HG03442 (cell line): ENCODE results near the gene OR9Q2.
"Not testable (repeated sequence)": the region's sequence is repeated elsewhere in the genome, so short reads cannot be mapped to it uniquely, and the experiment has no call there.

ENCODE experiments used
- ATAC-seq: cut with Tn5 transposase; IDR thresholded peaks from one replicate; pipeline ENCODE4 v1.9.1; 2021; ENCODE audit warnings: mild to moderate bottlenecking, moderate library complexity; ENCODE audit not compliant: unreplicated experiment

Gene OR9Q2, protein sequence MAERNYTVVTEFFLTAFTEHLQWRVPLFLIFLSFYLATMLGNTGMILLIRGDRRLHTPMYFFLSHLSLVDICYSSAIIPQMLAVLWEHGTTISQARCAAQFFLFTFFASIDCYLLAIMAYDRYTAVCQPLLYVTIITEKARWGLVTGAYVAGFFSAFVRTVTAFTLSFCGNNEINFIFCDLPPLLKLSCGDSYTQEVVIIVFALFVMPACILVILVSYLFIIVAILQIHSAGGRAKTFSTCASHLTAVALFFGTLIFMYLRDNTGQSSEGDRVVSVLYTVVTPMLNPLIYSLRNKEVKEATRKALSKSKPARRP

GRCh38 chr11:58188770-58189169 lies at the start of gene OR9Q2:
OR9Q2 (plus strand) TSS chr11:58189070; CDS start chr11:58190491, 1,421 bp downstream.
- ATAC-seq = no peak

DNA sequence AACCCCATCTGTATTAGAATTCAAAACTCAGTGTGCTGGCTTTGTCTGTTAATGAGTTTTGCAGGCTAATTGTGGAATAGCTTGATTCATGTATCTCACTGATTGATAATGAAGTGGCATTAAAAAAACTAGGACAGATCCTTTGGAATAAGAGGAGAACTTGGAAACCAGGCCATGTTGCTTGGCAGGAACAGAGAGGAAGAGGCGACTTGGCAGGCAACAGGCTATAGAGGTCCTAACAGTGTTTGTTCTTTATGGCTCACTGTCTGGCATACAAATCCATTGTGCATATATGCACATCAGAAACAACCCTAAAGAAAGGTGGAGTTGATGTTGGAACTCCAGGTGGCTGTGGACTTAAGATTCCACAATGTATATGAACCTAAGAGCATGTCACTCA lies 46.1 kb upstream of the OR9Q2 start:
- ATAC-seq = no peak

- ATAC-seq = no peak
Measured at GRCh38 chr11:58152781-58153180, 36.1 kb upstream of the OR9Q2 start.

GRCh38 chr11:58164389-58164788 lies 24.5 kb upstream of the OR9Q2 start:
- ATAC-seq = no peak

DNA sequence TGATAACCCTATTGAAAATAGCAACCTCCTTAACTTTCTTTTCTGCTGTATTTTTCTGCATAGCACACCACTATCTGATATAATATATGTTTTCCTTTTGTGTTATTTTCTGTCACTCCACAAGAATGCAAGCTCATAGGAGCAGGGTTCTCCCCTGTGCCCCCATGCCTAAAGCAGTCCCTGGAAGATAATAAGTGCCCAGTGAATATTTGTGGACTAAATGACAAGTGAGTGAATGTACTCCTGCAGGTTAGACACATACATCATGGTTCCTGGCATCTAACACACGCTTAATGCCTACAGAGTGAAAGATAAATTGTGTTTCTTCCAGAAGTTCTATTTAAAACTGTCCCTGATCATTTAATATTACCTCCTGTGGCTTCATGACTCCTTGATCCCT lies 23.9 kb upstream of the OR9Q2 start:
- no peak for ATAC-seq

- ATAC-seq = no peak
Measured at GRCh38 chr11:58165504-58166106, 23.3 kb upstream of the OR9Q2 start.

GRCh38 chr11:58177409-58178054 lies 11.3 kb upstream of the OR9Q2 start:
- ATAC-seq = no peak

- no peak for ATAC-seq
Measured at GRCh38 chr11:58178444-58178843, 10.4 kb upstream of the OR9Q2 start.

GRCh38 chr11:58179648-58180047 lies 9.2 kb upstream of the OR9Q2 start:
- no peak for ATAC-seq

DNA sequence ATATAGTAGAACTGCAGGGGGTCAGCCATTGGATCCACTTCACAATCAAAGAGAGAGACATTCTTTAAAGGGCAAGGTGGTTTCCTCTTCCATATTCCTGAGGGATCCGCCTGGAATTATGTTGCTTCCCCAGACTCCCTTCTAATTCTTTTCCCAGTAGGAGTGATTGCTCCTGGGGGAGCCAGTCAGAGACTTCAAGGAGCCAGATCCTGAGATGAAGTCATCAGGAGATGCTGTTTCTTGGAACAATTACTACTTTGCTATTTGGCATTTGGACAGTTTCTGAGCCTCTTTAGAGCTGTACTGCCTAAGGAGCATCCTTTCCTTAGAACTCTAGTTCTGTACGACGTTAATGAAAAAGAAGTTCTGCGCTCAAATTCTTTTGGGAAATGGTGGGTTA lies 1.9 kb upstream of the OR9Q2 start:
- ATAC-seq = no peak

DNA sequence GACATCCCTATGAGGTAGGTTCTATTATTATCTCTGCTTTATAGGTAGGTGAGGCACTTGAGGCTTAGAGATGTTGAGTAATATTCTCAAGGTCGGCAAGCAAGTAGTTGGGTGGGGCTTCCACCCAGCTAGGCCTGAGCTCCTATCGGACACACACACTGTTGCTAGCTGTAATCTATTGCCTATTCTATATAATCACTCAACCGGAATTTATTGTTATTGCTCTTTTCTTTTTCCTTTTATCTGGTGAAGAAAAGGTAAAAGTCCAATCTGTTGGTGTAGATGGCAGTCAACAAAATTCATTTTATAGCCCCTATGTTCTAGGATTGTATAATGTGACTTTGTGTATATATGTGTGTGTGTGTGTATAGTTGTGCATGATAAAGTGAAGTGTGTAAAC lies 3.4 kb downstream of the OR9Q2 start:
- no peak for ATAC-seq

- ATAC-seq = no peak
Measured at GRCh38 chr11:58193391-58193790, 4.5 kb downstream of the OR9Q2 start.

- no peak for ATAC-seq
Measured at GRCh38 chr11:58195939-58196338, 7.1 kb downstream of the OR9Q2 start.

DNA sequence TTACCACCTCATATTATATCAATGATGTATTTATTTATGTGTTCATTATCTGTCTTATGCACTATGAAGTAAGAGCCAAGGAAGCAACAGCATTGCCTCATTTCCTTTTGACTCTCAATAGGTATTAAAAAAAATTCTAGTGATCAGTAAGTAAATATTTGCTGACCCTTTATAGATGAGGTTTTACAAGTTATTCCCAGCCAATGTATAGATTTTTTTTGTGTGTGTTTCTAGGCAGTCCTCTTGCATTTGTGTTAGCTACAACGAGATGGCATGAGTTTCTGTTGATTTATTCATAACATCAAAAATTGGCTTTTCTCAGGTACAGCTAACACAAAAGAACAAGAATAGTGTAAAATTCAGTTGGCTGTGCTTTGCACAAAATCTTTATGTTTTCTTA lies 10.4 kb downstream of the OR9Q2 start:
- ATAC-seq = no peak

DNA sequence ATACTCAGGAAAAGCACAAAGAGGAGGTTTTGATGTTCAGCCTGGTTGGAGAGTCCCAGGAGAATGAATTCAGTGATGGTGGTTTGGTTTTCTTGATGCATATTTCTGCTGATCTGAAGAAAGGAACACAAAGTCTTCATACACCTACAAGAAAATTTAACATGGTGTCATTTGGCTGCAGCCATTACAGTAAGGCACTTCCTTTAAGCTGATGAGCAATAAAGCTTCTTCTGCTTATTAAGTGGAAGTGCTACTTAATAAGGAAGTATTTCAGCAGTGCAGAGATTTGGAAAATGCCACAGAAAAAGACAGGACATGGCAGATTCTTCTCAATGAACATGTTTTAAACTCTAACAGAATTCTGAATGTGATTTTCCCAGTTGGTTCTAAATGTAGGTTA lies 15.2 kb downstream of the OR9Q2 start, which contains the start of gene OR1S2:
Gene OR1S2, minus strand, starts transcription at position 101 of the 400 bp plus-strand sequence. Its CDS starts 0 bp downstream, at position 101.
- no peak for ATAC-seq

GRCh38 chr11:58212420-58212819 lies 23.6 kb downstream of the OR9Q2 start, which contains the start of gene OR1S1:
OR1S1 (plus strand) TSS chr11:58212720.
- ATAC-seq = not testable (repeated sequence)

DNA sequence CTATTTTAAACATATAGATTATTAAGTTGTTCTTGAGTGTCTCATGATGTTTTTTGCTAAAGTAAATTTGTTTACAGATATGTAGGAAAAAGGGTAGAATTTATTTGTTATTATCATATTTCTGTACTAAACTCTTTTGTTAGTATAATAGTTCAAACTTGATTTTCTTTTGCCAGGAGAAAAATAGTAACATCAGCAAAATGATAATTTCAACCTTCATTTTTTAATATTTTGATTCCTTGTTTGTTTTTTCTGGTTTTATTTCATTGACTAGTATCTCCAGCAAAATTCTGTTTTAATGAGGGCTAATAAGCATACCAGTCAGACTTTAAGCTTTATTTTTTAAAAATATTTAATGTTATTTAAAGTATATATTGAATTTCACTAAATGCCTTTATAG lies 27.6 kb downstream of the OR9Q2 start:
- no peak for ATAC-seq

DNA sequence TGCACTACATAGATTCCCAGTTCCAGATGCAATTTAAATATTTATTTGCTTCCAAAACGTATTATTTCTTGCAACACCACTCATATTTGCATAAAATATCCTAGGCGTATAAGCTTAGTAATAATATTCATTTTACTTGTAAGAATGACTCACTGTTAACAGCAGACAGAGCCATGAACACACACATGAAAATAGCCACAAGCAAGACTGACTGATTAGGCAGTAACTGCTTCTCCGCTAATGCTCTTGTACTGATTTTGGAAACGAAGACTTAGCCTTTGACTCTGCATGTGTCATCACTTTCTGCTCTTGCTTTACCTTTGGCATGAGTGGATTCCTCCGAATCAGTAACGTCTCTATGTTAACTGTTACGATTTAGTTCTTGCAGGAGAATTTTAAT lies 33.9 kb downstream of the OR9Q2 start:
- ATAC-seq = no peak

DNA sequence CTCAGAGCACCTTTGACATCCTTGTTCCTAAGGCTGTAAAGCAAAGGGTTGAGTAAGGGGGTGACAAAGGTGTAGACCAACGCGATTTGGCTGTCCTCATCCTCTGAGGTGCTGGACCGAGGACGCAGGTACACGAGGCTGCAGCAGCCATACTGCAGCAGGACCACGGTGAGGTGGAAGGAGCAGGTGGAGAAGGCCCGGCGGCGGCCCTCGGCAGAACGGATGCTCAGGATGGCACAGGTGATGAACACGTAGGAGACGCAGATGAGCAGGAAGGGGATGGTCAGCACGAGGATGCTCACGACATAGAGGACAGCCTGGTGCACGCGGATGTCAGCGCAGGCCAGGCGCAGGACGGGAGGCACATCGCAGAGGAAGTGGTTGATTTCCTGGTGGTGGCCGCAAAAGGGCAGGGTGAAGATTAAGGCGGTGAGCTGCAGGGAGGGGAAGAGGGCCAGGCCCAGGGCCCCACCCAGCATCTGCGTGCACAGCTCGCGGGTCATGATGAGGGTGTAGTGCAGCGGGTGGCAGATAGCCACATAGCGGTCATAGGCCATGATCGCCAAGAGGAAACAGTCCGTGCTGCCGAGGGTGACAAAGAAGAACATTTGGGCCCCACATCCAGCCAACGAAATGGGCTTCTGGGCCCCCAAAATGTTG lies 39.2 kb downstream of the OR9Q2 start:
- ATAC-seq = no peak
